Mesenchymal stem cell (in vitro differentiated cells and primary cell): ENCODE data around the gene PPHLN1. TPM values are rescaled to one million over a fixed set of nuclear protein-coding genes. Genes with fewer than 3 reads are reported as not detected.

Source experiments
- DNase-seq: peaks from one replicate; pipeline ENCODE4 v3.0.0-alpha.2; 2013
- H2AFZ ChIP-seq: one replicate; pipeline ENCODE4 v1.6.1; 2013; ENCODE audit warnings: low read depth, mild to moderate bottlenecking, control low read depth, inconsistent platforms, low read length, moderate library complexity
- H2AK5ac ChIP-seq: 2 replicates; pipeline ENCODE4 v1.6.1; 2013; ENCODE audit warnings: low read length, moderate library complexity, mild to moderate bottlenecking, inconsistent platforms; ENCODE audit not compliant: severe bottlenecking
- H2BK120ac ChIP-seq: one replicate; pipeline ENCODE4 v1.6.1; 2013; ENCODE audit warnings: low read depth, mild to moderate bottlenecking, inconsistent platforms, low read length, moderate library complexity
- H2BK12ac ChIP-seq, 2 experiments: one replicate each; pipeline ENCODE4 v1.6.1; 2013; ENCODE audit warnings: inconsistent platforms in 2 of 2, low read length in 2 of 2, mild to moderate bottlenecking in 2 of 2, moderate library complexity in 2 of 2, control low read depth in 1 of 2
- H2BK15ac ChIP-seq: one replicate; pipeline ENCODE4 v1.6.1; 2013; ENCODE audit warnings: mild to moderate bottlenecking, low read depth, inconsistent platforms; ENCODE audit not compliant: poor library complexity, severe bottlenecking
- H2BK5ac ChIP-seq: 2 replicates; pipeline ENCODE4 v1.6.1; 2013; ENCODE audit warnings: low read depth, mild to moderate bottlenecking, low read length, control low read depth, inconsistent platforms; ENCODE audit not compliant: poor library complexity, severe bottlenecking
- H3K14ac ChIP-seq, 2 experiments: one replicate each; pipeline ENCODE4 v1.6.1; 2013; ENCODE audit warnings: inconsistent platforms in 2 of 2, low read length in 2 of 2, control low read depth in 1 of 2, mild to moderate bottlenecking in 1 of 2, moderate library complexity in 1 of 2
- H3K18ac ChIP-seq, 2 experiments: one replicate each; pipeline ENCODE4 v1.6.1; 2013; ENCODE audit warnings: inconsistent platforms in 2 of 2, low read length in 2 of 2, control low read depth in 1 of 2, low read depth in 1 of 2, mild to moderate bottlenecking in 1 of 2
- H3K23ac ChIP-seq, 2 experiments: one replicate each; pipeline ENCODE4 v1.6.1; 2013; ENCODE audit warnings: inconsistent platforms in 2 of 2, low read length in 2 of 2, mild to moderate bottlenecking in 2 of 2, moderate library complexity in 2 of 2, control low read depth in 1 of 2
- H3K27ac ChIP-seq: 2 replicates; pipeline ENCODE4 v1.5.1; 2013; ENCODE audit warnings: mild to moderate bottlenecking, moderate library complexity, low read length, control low read depth, inconsistent platforms; ENCODE audit not compliant: poor library complexity, severe bottlenecking
- H3K27me3 ChIP-seq, 2 experiments: 2 replicates each; pipeline versions ENCODE4 v1.6.1 to v1.7.0; 2013; ENCODE audit warnings: low read length in 2 of 2, mild to moderate bottlenecking in 2 of 2, moderate library complexity in 2 of 2, control low read depth in 1 of 2, inconsistent platforms in 1 of 2; ENCODE audit not compliant: control insufficient read depth in 1 of 2, insufficient read depth in 1 of 2
- H3K36me3 ChIP-seq, 2 experiments: 2 replicates each; pipeline versions ENCODE4 v1.6.1 to v1.7.0; 2013; ENCODE audit warnings: low read length in 2 of 2, control low read depth in 1 of 2, inconsistent platforms in 1 of 2, low read depth in 1 of 2, mild to moderate bottlenecking in 1 of 2; ENCODE audit not compliant: insufficient read depth in 2 of 2, control insufficient read depth in 1 of 2
- H3K4ac ChIP-seq, 2 experiments: one replicate each; pipeline ENCODE4 v1.6.1; 2013; ENCODE audit warnings: inconsistent platforms in 2 of 2, low read length in 2 of 2, mild to moderate bottlenecking in 2 of 2, moderate library complexity in 2 of 2, control low read depth in 1 of 2, low read depth in 1 of 2
- H3K4me1 ChIP-seq: 2 replicates; pipeline ENCODE4 v1.6.1; 2013; ENCODE audit warnings: low read depth, low read length, control low read depth; ENCODE audit not compliant: control insufficient read depth, insufficient read depth
- H3K4me2 ChIP-seq: 2 replicates; pipeline ENCODE4 v1.6.1; 2013; ENCODE audit warnings: low read length, mild to moderate bottlenecking, inconsistent platforms; ENCODE audit not compliant: poor library complexity, severe bottlenecking
- H3K4me3 ChIP-seq, 2 experiments: 2 replicates each; pipeline versions ENCODE4 v1.5.1 to v1.7.0; 2013; ENCODE audit warnings: low read length in 2 of 2, mild to moderate bottlenecking in 2 of 2, control low read depth in 1 of 2, low read depth in 1 of 2; ENCODE audit not compliant: insufficient read depth in 1 of 2
- H3K79me1 ChIP-seq: replicated peaks from 2 replicates; pipeline ENCODE4 v1.6.1; 2013; ENCODE audit warnings: mild to moderate bottlenecking, control low read depth, low read length, inconsistent platforms; ENCODE audit not compliant: poor library complexity, severe bottlenecking
- H3K9ac ChIP-seq: 2 replicates; pipeline ENCODE4 v1.7.0; 2013; ENCODE audit warnings: mild to moderate bottlenecking, low read length, moderate library complexity
- H3K9me3 ChIP-seq: 2 replicates; pipeline ENCODE4 v1.7.0; 2013; ENCODE audit warnings: mild to moderate bottlenecking, low read length; ENCODE audit not compliant: control insufficient read depth
- H4K8ac ChIP-seq: one replicate; pipeline ENCODE4 v1.6.1; 2013; ENCODE audit warnings: inconsistent platforms, mild to moderate bottlenecking, low read length, moderate library complexity
- H4K91ac ChIP-seq: one replicate; pipeline ENCODE4 v1.6.1; 2013; ENCODE audit warnings: mild to moderate bottlenecking, low read length, inconsistent platforms
- WGBS: methylation state at CpG from one replicate; pipeline ENCODE4 v1.1.7; 2013; ENCODE audit warnings: mixed read lengths; 5-methylcytosine and 5-hydroxymethylcytosine counted together
- small RNA-seq: library from polyadenylated mRNA; stranded (forward); fragments of <200 nt; extraction: miRNeasy Mini kit (QIAGEN cat#:217004); gene quantifications from one replicate; pipeline ENCODE3, GENCODE V24; 2013; ENCODE audit warnings: low read depth

The PPHLN1 gene

DNA sequence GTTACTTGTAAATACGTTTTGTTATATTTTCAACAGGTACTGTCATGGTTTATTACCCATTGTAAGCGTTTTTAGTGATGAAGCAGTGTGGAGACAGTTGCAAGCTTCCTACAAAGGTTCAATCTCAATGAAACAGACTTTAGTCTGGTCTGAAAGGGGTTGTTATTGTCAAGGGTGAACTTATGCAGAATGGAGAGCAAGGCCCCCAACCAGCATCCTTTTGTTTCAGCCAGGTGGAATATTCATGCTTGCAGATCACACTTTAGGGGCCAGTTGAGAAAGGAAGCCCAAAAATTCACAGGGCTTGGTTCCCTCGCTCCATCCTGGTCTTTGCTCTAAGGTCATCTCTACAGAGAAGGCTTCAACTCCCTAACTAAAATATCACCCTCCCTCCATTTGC, 159.9 kb downstream of the PPHLN1 start:
- Histone ChIP-seq H3K9me3 (no peaks in the 10 kb centered on the region), H2BK120ac (no peak overlapping the region), H2BK15ac (no peak overlapping the region), H2BK5ac (no peak overlapping the region), H4K8ac (no peak overlapping the region), H3K27me3 (no peaks in the 10 kb centered on the region), H3K4ac (no peak overlapping the region), H2AFZ (no peak overlapping the region), H3K18ac (no peak overlapping the region), H4K91ac (no peak overlapping the region), H3K9ac (no peak overlapping the region), H3K4me2 (no peak overlapping the region), H3K4me1 (no peaks in the 10 kb centered on the region), H3K36me3 (peaks cover 4 to 5% of the 10 kb centered on the region in 2 experiments), H2BK12ac (no peak overlapping the region), H3K23ac (no peak overlapping the region), H3K4me3 (no peak overlapping the region), H3K79me1 (peaks cover 20% of the 10 kb centered on the region), H3K27ac (no peak overlapping the region), H2AK5ac (no peak overlapping the region), H3K14ac (no peak overlapping the region)
- WGBS: 81% methylated on average over 3 of the region's 3 CpGs
- DNase-seq: no peak

DNA sequence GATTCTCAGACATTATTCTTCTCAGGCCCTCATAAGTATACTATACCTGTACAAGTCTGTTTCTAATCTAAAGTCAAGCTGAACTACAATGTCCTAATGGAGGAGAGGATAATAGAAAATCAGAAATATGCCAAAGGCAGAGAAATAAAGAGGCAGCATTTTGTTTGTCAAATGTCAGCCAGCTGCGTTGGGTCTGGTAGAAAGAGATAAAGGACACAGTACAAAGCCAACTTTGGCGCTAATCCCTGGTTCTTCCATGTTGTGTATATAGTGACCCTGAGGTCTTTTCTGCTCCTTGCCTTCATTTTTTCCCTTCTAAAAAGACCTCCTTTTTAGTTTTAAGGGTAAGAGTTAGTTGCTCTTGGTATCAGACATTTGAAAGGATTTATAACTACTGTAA, 160.4 kb downstream of the PPHLN1 start:
- Histone ChIP-seq H3K14ac (no peak overlapping the region), H3K4me1 (no peaks in the 10 kb centered on the region), H3K79me1 (peaks cover 20% of the 10 kb centered on the region), H3K9ac (no peak overlapping the region), H2AFZ (no peak overlapping the region), H4K91ac (no peak overlapping the region), H3K23ac (no peak overlapping the region), H3K4ac (no peak overlapping the region), H2AK5ac (no peak overlapping the region), H3K4me2 (no peak overlapping the region), H3K18ac (no peak overlapping the region), H3K9me3 (no peaks in the 10 kb centered on the region), H3K36me3 (peaks cover 4 to 5% of the 10 kb centered on the region in 2 experiments), H4K8ac (no peak overlapping the region), H3K4me3 (no peak overlapping the region), H2BK15ac (no peak overlapping the region), H3K27ac (no peak overlapping the region), H3K27me3 (no peaks in the 10 kb centered on the region), H2BK5ac (no peak overlapping the region), H2BK120ac (no peak overlapping the region), H2BK12ac (no peak overlapping the region)
- whole genome bisulfite sequencing: 30% methylated on average over 2 of the region's 2 CpGs
- DNase-seq: no peak

DNA sequence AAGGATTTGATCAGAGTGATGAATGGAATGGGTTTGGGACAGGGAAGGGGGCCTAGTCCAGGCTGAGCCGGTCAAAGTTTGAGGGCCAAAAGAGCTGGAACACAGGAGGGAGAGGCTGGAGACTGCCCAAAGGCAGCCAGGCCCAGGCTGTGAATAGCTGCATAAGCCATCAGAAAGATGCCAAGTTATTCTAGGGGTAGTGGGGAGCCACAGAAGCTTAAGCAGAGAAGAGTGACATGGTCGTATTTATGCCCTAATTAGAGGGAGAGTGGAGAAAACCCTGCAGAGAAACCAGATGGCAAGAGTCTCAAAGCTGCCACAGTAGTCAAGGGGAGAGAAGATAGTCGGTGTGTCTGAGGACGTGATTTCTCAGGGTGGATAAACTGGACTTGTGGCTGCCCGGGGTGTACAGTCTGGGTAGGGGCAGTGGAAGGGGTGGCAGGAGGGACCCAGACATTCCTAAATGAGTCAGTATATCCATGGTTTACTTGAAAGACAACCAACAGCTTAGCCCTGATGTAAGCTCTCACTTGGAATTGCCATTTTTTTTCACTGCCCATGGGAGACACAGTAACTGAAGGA, 164.4 kb downstream of the PPHLN1 start:
- H3K9ac ChIP-seq: no peak overlapping the region
- H3K27me3 ChIP-seq: no peaks in the 10 kb centered on the region
- no peak overlapping the region for H2BK12ac ChIP-seq
- no peak for DNase-seq
- H3K36me3 ChIP-seq: peaks cover 13 to 21% of the 10 kb centered on the region in 2 experiments
- no peak overlapping the region for H3K18ac ChIP-seq
- no peak overlapping the region for H2BK15ac ChIP-seq
- no peak overlapping the region for H2BK5ac ChIP-seq
- no peak overlapping the region for H4K8ac ChIP-seq
- H3K14ac ChIP-seq: no peak overlapping the region
- no peak overlapping the region for H3K4me2 ChIP-seq
- H2AFZ ChIP-seq: no peak overlapping the region
- no peak overlapping the region for H3K27ac ChIP-seq
- H3K4ac ChIP-seq: no peak overlapping the region
- 88% methylated on average over 5 of the region's 5 CpGs for WGBS
- H2AK5ac ChIP-seq: no peak overlapping the region
- H3K4me3 ChIP-seq: no peak overlapping the region
- peaks cover 23% of the 10 kb centered on the region for H3K79me1 ChIP-seq
- no peak overlapping the region for H4K91ac ChIP-seq
- no peaks in the 10 kb centered on the region for H3K9me3 ChIP-seq
- H3K23ac ChIP-seq: no peak overlapping the region
- no peak overlapping the region for H2BK120ac ChIP-seq
- H3K4me1 ChIP-seq: no peaks in the 10 kb centered on the region

Small RNAs within 50 kb of the gene (small RNA-seq; reads per million reads assigned to genes)
- gene MIR7851 (1.4 reads per million), gene RF00019 (not detected), gene RF00090 (not detected), gene RNU6-249P (not detected)
